SK-N-MC (cell line): ENCODE data around the gene LRRC57.

ENCODE experiments used
- DNase-seq: peaks from one replicate; pipeline ENCODE4 v3.0.0-alpha.2; 2011; ENCODE audit warnings: low read depth, low spot score
- H3K27ac ChIP-seq: fragments of 200-600 bp; sonication (generic); 2 replicates; pipeline ENCODE4 v1.5.1; 2016; ENCODE audit warnings: mixed run types
- H3K36me3 ChIP-seq: fragments of 200-600 bp; sonication (generic); 2 replicates; pipeline ENCODE4 v1.6.1; 2017; ENCODE audit warnings: antibody characterized with exemption, low read length, mixed read lengths; ENCODE audit not compliant: insufficient read depth
- H3K4me3 ChIP-seq: fragments of 200-600 bp; sonication (generic); 2 replicates; pipeline ENCODE4 v1.5.1; 2016
- H3K9ac ChIP-seq: fragments of 200-600 bp; sonication (generic); 2 replicates; pipeline ENCODE4 v1.8.0; 2017; ENCODE audit warnings: mixed run types, mixed read lengths; ENCODE audit not compliant: insufficient read length
- H3K9me3 ChIP-seq: fragments of 200-600 bp; sonication (generic); 2 replicates; pipeline ENCODE4 v1.6.1; 2017; ENCODE audit warnings: low read depth, mild to moderate bottlenecking, antibody characterized with exemption, low read length, moderate library complexity, mixed read lengths
- EZH2 ChIP-seq: fragments of 200-600 bp; sonication (generic); IDR thresholded peaks from one replicate; pipeline ENCODE4 v1.6.1; 2017; ENCODE audit warnings: antibody characterized with exemption
- FOXP2 ChIP-seq: optimal IDR thresholded peaks from 2 replicates; pipeline ENCODE3; 2011; ENCODE audit warnings: mild to moderate bottlenecking, moderate library complexity; ENCODE audit not compliant: insufficient read depth; ENCODE audit errors: extremely low read length, control extremely low read depth
- POLR2AphosphoS5 ChIP-seq: IDR thresholded peaks from 2 replicates; pipeline ENCODE4 v1.6.1; 2012; ENCODE audit warnings: mild to moderate bottlenecking, low read depth, low read length, borderline replicate concordance

The LRRC57 gene

GRCh38 chr15:42511007-42511391 lies 37.6 kb downstream of the LRRC57 start:
- Histone ChIP-seq H3K9ac (no peak overlapping the region), H3K27ac (no peak overlapping the region)

GRCh38 chr15:42510258-42511006 lies 38.2 kb downstream of the LRRC57 start:
- H3K9me3 ChIP-seq: no peaks in the 10 kb centered on the region
- H3K9ac ChIP-seq: no peak overlapping the region
- TF ChIP-seq POLR2AphosphoS5 (no peak), EZH2 (no peak), FOXP2 (no peak)
- no peak overlapping the region for H3K27ac ChIP-seq
- H3K4me3 ChIP-seq: no peak overlapping the region
- DNase-seq: no peak
- peaks cover 20% of the 10 kb centered on the region for H3K36me3 ChIP-seq

More at GRCh38 chr15:42511007-42511391, 37.6 kb downstream of the LRRC57 start:
- no peak for TF ChIP-seq EZH2
- Histone ChIP-seq H3K36me3 (peaks cover 26% of the 10 kb centered on the region), H3K4me3 (no peak overlapping the region), H3K9me3 (no peaks in the 10 kb centered on the region)
- no peak for DNase-seq

- no peak overlapping the region for H3K9ac ChIP-seq
- DNase-seq: no peak
- H3K9me3 ChIP-seq: no peaks in the 10 kb centered on the region
- TF ChIP-seq EZH2: no peak
- TF ChIP-seq POLR2AphosphoS5: no peak
- no peak for TF ChIP-seq FOXP2
- H3K27ac ChIP-seq: no peak overlapping the region
- H3K36me3 ChIP-seq: peaks cover 6% of the 10 kb centered on the region
- no peak overlapping the region for H3K4me3 ChIP-seq
Observed at GRCh38 chr15:42508263-42508690, 40.3 kb downstream of the LRRC57 start.

GRCh38 chr15:42507514-42507913 lies 41.1 kb downstream of the LRRC57 start:
- no peak for DNase-seq
- no peak overlapping the region for H3K4me3 ChIP-seq
- no peak overlapping the region for H3K9ac ChIP-seq
- H3K36me3 ChIP-seq: no peaks in the 10 kb centered on the region; the same call in 1 of the 2 replicates
- TF ChIP-seq POLR2AphosphoS5 (no peak), EZH2 (no peak), FOXP2 (no peak)
- H3K27ac ChIP-seq: no peak overlapping the region
- H3K9me3 ChIP-seq: no peaks in the 10 kb centered on the region

- H3K27ac ChIP-seq: 0 out of 2 replicates have a peak overlapping the region, but pooled peaks have one; percentile 14
Observed at GRCh38 chr15:42504631-42505030, 44.0 kb downstream of the LRRC57 start.

GRCh38 chr15:42503825-42504224 lies 44.8 kb downstream of the LRRC57 start:
- Histone ChIP-seq H3K4me3 (no peak overlapping the region), H3K9ac (no peak overlapping the region), H3K36me3 (no peaks in the 10 kb centered on the region), H3K27ac (no peak overlapping the region), H3K9me3 (no peaks in the 10 kb centered on the region)
- DNase-seq: no peak
- TF ChIP-seq FOXP2: no peak
- TF ChIP-seq POLR2AphosphoS5: no peak

More at GRCh38 chr15:42504631-42505030, 44.0 kb downstream of the LRRC57 start:
- no peak for DNase-seq
- H3K9ac ChIP-seq: no peak overlapping the region
- no peaks in the 10 kb centered on the region for H3K36me3 ChIP-seq
- TF ChIP-seq POLR2AphosphoS5 (no peak), EZH2 (no peak), FOXP2 (no peak)
- H3K9me3 ChIP-seq: no peaks in the 10 kb centered on the region
- no peak overlapping the region for H3K4me3 ChIP-seq

- TF ChIP-seq EZH2 (no peak), FOXP2 (no peak), POLR2AphosphoS5 (no peak)
- Histone ChIP-seq H3K4me3 (no peak overlapping the region), H3K9me3 (no peaks in the 10 kb centered on the region), H3K9ac (no peak overlapping the region), H3K36me3 (no peaks in the 10 kb centered on the region), H3K27ac (no peak overlapping the region)
- no peak for DNase-seq
Observed at GRCh38 chr15:42502477-42502876, 46.1 kb downstream of the LRRC57 start.

GRCh38 chr15:42499858-42500609 lies 48.6 kb downstream of the LRRC57 start:
- H3K36me3 ChIP-seq: no peaks in the 10 kb centered on the region
- H3K9me3 ChIP-seq: no peaks in the 10 kb centered on the region
- no peak for DNase-seq
- TF ChIP-seq FOXP2: no peak
- TF ChIP-seq POLR2AphosphoS5: no peak
- no peak for TF ChIP-seq EZH2
- no peak overlapping the region for H3K9ac ChIP-seq
- no peak overlapping the region for H3K27ac ChIP-seq
- no peak overlapping the region for H3K4me3 ChIP-seq
